HEK293T (cell line): ENCODE measurements around the gene POMGNT1.

ENCODE experiments used
- ARNT ChIP-seq: fragments of 450-650 bp; IDR thresholded peaks from 2 replicates; pipeline ENCODE4 v1.6.1; 2017; ENCODE audit warnings: mild to moderate bottlenecking
- ELF4 ChIP-seq: fragments of 450-650 bp; IDR thresholded peaks from 2 replicates; pipeline ENCODE4 v1.6.1; 2017; ENCODE audit warnings: antibody characterized with exemption
- LEF1 ChIP-seq: fragments of 450-650 bp; IDR thresholded peaks from 2 replicates; pipeline ENCODE4 v1.6.1; 2017; ENCODE audit warnings: mild to moderate bottlenecking, borderline replicate concordance
- SP1 ChIP-seq: fragments of 450-650 bp; IDR thresholded peaks from 2 replicates; pipeline ENCODE4 v1.6.1; 2017

GRCh38 chr1:46199233-46199749 is 1.1 kb upstream of the POMGNT1 start:
- TF ChIP-seq LEF1: no peak
- TF ChIP-seq ARNT: no peak
- no peak for TF ChIP-seq ELF4
- no peak for TF ChIP-seq SP1
